ENCODE data around the gene VCPKMT.
A peak's percentile ranks its signal among the peaks of the same experiment; 100 is the strongest.

Gene VCPKMT

DNA sequence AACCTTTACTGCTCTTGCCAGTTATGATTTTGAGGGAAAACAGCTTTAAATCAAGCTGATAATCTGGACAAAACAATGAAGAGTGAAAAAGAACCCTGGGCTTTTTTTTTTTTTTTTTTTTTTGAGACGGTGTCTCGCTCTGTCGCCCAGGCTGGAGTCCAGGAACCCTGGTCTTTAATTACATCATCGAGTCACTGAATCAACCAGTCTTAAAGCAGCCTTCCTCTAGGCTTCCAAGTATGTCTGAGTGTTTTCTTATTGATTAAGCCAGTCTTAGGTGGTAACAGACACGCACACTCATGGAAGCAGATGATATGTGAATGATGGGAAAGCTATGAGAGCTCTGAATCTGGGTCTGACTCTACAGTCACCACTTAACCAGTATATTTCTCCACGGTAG is 5.9 kb upstream of the VCPKMT start:
- no peak for DNase-seq (ENCODE audit: extremely low read depth, low read depth)
- TF ChIP-seq, protein P1, sequence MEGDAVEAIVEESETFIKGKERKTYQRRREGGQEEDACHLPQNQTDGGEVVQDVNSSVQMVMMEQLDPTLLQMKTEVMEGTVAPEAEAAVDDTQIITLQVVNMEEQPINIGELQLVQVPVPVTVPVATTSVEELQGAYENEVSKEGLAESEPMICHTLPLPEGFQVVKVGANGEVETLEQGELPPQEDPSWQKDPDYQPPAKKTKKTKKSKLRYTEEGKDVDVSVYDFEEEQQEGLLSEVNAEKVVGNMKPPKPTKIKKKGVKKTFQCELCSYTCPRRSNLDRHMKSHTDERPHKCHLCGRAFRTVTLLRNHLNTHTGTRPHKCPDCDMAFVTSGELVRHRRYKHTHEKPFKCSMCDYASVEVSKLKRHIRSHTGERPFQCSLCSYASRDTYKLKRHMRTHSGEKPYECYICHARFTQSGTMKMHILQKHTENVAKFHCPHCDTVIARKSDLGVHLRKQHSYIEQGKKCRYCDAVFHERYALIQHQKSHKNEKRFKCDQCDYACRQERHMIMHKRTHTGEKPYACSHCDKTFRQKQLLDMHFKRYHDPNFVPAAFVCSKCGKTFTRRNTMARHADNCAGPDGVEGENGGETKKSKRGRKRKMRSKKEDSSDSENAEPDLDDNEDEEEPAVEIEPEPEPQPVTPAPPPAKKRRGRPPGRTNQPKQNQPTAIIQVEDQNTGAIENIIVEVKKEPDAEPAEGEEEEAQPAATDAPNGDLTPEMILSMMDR (IDR thresholded peaks at IDR 0.05; ENCODE audit: low read depth, low read length, missing control alignments): no peak
- H3K4me3 ChIP-seq (replicated peaks; ENCODE audit: low read depth, low read length): no peak overlapping the region

- no peak overlapping the region for H3K4me3 ChIP-seq (replicated peaks; ENCODE audit: low read depth, low read length)
- DNase-seq (ENCODE audit: extremely low read depth, low read depth): no peak
- TF ChIP-seq, protein P1 (IDR thresholded peaks at IDR 0.05; ENCODE audit: low read depth, low read length, missing control alignments): no peak
Measured at GRCh38 chr14:50121486-50121885, 5.1 kb upstream of the VCPKMT start.

GRCh38 chr14:50117456-50117855 is 1.1 kb upstream of the VCPKMT start:
- H3K4me3 ChIP-seq (replicated peaks; ENCODE audit: low read depth, low read length): no peak overlapping the region
- no peak for DNase-seq (ENCODE audit: extremely low read depth, low read depth)
- TF ChIP-seq, protein P1 (IDR thresholded peaks at IDR 0.05; ENCODE audit: low read depth, low read length, missing control alignments): no peak

DNA sequence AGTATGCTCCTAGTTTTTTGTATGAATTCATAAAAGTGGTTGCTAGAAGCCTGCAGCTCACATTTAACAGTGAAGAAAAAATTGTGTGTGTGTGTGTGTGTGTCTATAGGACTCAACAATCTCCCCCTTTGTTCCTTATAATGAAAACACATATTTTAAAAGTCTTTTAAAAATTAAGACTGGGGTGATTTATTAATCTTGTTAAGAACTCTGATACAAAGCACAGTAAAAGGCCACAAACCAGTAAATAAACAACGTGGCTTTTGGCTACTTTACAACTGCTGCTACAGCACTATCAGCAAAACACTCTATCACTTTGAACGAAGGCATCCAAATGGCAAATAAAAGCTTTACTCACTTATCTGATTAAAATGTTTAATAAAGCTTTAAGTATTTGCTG is 594 bp upstream of the VCPKMT start:
- TF ChIP-seq, protein P1 (IDR thresholded peaks at IDR 0.05; ENCODE audit: low read depth, low read length, missing control alignments): no peak
- peak overlapping the region; percentile 77; the same call in 1 of the 2 replicates for H3K4me3 ChIP-seq (replicated peaks; ENCODE audit: low read depth, low read length)
- no peak for DNase-seq (ENCODE audit: extremely low read depth, low read depth)

DNA sequence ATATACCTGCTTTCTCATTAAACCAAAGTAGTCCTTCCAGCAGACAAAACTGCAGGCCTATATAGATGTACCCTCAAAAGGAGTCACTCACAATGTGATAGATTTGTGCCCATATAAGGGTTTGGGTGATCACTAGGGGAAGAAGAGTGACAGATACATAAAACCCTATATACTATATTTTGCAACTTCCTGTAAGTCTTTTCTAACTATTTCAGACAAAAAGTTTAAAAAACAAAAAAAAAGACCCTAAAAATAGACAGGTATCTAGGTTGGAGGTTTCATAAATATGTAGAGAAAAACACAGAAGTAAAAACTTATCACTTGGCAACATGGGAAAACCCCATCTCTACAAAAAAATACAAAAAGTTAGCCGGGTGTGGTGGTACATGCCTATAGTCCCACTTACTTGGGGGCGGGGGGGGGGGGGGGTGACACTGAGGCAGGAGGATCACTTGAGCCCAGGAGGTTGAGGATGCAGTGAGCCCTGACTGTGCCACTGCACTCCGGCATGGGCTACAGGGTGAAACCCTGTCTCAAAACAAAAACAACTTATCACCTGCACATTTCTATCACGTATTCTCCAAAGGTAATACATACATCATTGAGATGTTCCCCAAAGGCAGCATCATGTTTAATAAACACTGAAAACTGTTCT is 2.9 kb downstream of the VCPKMT start:
- DNase-seq (ENCODE audit: extremely low read depth, low read depth): no peak
- TF ChIP-seq, protein P1 (IDR thresholded peaks at IDR 0.05; ENCODE audit: low read depth, low read length, missing control alignments): no peak
- no peak overlapping the region for H3K4me3 ChIP-seq (replicated peaks; ENCODE audit: low read depth, low read length)

DNA sequence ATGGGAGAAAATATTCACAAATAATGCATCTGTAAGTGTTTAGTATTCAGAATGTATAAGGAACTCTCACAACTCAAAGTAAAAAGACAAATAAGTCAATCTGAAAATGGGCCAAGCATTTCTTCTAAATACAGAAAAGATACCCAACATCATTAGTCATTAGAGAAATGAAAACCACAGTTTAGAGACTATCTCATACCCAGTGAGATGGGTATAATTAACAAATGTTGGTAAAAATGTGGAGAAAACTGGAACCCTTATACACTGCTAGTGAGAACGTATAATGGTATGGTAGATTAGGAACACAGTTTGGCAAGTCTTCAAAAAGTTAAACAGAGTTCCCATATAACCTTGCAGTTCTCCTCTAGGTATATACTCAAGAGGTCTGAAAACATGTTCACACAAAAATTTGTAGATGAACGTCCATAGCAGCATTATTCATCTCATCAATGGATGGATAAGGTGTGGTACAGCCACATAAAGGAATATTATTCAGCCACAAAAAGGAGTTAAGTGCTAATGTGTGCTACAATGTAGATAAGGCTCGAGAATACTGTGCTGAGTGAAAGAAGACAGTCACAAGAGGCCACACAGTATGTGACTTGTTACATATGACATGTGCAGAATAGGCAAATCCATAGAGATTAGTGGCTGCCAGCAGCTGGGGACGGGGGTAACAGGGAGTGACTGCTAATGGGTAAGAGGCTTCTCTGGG is 5.9 kb downstream of the VCPKMT start:
- TF ChIP-seq, protein P1 (IDR thresholded peaks at IDR 0.05; ENCODE audit: low read depth, low read length, missing control alignments): no peak
- H3K4me3 ChIP-seq (replicated peaks; ENCODE audit: low read depth, low read length): no peak overlapping the region
- DNase-seq (ENCODE audit: extremely low read depth, low read depth): no peak

Measured in HFF-Myc (cell line).